IPS-11a (cell line): ENCODE results near the gene PTPRD.

Experiments used
- H3K4me3 ChIP-seq: one replicate; pipeline ENCODE4 v1.5.1; 2013; ENCODE audit warnings: low read depth, low read length, control low read depth

The PTPRD gene

DNA sequence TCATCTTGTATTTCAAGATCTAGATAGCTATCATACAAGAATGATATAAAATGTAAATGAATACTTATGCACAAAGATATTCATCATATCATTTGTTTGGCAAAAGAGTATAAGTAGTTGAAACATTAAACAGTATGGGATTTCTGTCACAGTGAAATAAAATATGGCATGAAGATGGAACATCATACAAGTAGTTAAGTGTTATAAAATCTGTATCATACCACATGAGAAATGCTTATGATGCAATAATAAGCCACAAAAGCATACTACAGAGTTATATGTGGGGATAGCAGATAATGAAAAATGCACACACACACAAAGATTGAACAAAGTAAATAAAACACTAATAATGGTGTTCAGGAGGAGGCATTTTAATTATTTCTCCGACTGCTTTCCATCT is 1975.2 kb downstream of the PTPRD start:
- H3K4me3 ChIP-seq = no peak overlapping the region

- H3K4me3 ChIP-seq = no peak overlapping the region
Observed at GRCh38 chr9:8633784-8634183, 1979.0 kb downstream of the PTPRD start.

DNA sequence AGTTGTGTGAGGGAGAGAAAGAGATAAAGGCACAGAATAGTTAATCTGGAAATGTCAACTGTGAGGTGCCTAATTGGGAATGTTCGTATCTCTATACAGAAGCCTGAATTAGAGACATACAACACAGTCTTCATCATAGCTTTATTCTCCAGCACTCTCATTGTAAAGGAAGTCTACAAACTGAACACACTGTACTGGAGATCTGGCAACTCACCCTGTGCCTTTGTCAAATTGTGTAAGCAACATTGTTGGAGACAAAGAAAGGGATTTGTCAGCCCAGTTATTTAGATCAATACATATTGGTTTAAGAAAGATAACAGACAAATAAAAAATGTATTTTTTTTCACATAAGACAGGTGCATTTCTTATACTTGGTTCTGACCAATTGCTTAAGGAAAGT is 1980.3 kb downstream of the PTPRD start:
- no peak overlapping the region for H3K4me3 ChIP-seq

DNA sequence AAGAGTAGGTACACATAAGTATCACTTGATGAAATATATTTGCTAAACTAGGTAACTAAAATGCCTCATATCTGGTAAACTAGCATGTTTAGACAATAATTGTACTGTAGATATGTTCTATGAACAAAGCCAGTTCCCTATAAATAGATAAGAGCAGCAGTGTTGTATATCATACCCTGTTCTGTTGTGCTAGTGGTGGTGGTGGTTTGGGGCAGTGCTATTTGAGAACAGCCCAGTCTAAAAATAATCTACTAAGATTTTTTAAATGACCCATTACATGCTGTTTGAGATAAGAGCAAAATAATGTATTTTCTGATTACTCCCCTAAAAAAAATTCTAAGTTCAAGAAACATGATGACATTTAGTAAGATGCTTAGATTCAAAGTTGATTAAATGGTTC is 1984.0 kb downstream of the PTPRD start:
- no peak overlapping the region for H3K4me3 ChIP-seq

DNA sequence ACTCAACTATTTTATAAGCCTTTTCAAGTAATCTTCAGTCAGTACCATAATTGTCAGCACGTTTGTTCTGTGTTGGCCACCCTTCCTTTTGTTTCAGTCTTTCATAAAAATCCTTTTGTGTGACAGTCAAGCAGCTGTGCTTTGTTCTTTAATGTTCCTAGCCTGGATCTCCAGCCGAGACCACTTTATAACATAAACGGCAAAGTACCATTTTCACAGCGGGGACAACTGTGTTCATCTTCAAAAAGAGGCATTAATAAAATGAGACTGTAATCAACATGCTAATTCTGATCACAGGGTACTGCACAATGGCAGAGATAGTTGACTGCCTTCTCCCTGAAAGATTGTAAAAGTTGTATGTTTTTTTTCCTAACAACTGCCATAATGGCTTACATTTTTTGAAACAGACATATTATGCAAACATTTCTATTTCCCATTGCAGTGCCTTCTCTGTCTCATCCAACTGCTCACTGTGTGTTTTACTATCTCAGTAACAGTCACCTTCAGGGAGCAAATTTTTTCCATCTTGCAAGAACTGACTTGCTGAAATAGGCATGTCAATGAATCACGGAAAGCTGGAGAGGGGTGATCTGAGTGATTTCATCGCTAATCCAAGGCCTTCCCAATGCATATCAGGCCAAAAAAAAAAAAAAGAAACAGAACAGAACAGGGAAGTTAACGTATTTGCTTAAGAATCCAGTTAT is 1984.7 kb downstream of the PTPRD start:
- H3K4me3 ChIP-seq = no peak overlapping the region

DNA sequence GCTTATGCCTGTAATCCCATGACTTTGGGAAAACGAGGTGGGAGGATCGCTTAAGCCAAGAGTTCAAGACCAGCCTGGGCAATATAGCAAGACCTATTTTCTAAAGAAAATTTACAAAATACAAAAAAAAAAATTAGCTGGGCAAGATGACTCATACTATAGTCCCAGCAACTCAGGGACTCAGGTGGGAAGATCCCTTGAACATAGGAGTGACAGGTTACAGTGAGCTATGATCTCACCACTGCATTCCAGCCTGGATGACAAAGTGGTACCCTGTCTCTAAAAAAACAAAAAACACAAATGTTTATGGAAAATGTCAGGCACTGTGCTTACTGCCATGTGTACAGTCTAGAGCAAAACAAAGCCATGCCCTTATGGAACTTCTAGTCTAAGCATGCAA is 1989.9 kb downstream of the PTPRD start:
- no peak overlapping the region for H3K4me3 ChIP-seq

GRCh38 chr9:8622222-8622802 is 1990.5 kb downstream of the PTPRD start:
- H3K4me3 ChIP-seq = no peak overlapping the region

- H3K4me3 ChIP-seq = no peak overlapping the region
Observed at GRCh38 chr9:8621416-8621815, 1991.4 kb downstream of the PTPRD start.

- H3K4me3 ChIP-seq = no peak overlapping the region
Observed at GRCh38 chr9:8616414-8616813, 1996.4 kb downstream of the PTPRD start.

DNA sequence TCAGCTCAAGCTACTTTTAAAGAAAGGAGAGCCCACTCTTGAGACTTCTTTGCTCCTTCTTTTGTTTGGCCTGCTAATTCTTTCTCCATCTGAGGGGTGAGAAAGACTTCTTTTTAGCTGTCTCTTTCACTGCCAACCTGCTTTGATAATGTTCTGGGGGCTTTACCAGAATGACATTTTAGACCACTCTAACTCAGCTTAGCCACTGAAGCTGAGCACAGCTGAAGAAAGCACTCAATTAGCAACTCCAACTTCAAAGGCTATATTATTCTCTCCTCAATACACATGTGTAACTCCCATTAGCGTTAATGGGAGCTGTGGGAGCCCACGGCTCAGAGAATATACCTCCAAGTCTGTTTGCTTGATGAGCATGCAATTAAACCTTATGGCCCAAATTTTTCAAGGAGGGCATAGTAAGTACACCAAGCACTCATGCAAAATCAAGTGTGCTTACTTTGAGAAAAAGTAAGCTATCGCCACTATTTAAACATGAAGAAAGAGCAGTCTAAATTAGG is 1997.8 kb downstream of the PTPRD start:
- no peak overlapping the region for H3K4me3 ChIP-seq

DNA sequence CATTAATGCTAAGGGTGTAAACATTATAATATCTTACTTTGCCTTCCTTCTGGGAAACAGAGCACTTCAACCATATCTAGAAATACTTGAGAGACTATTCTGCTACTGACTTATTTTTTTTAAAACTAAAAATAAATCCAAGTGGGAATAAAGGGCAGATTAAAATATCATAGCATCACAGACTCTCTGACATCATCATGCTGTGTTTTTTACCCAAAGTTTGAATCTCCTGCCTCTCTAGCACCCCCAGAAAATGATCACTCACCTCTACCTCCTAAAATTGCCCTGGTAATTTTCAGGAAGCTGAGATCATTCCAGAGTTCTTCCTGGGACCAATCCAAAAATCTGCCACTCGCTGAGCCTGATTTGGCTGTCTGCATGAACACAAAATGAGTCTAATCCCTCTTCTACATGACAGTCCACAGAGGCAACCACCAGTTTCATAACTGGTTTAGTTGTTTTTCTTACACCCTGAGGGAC is 1999.4 kb downstream of the PTPRD start:
- no peak overlapping the region for H3K4me3 ChIP-seq

- no peak overlapping the region for H3K4me3 ChIP-seq
Observed at GRCh38 chr9:8611153-8611552, 2001.6 kb downstream of the PTPRD start.

- H3K4me3 ChIP-seq = no peak overlapping the region
Observed at GRCh38 chr9:8610256-8610655, 2002.5 kb downstream of the PTPRD start.

- H3K4me3 ChIP-seq = no peak overlapping the region
Observed at GRCh38 chr9:8605096-8605495, 2007.7 kb downstream of the PTPRD start.

DNA sequence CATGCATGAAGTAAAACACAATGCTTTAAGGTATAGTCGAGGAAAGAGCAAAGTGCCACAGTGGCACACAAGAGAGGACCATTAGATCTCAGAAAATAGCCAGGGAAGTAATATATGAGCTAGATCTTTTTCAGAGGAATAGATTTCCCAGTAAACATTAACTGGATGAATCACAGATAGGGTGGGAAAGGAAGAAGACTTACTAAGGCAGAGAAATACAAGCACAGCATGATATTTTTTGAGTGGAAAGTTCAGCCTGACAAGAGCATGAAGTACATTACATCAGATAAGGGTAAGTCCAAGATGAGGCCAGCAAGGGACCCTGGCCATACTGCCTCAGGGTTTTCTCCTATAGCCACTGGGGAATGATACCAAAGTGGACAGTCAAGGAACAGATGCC is 2008.6 kb downstream of the PTPRD start:
- H3K4me3 ChIP-seq = no peak overlapping the region

GRCh38 chr9:8600914-8601680 is 2011.7 kb downstream of the PTPRD start:
- H3K4me3 ChIP-seq = no peak overlapping the region

GRCh38 chr9:8599937-8600336 is 2012.9 kb downstream of the PTPRD start:
- H3K4me3 ChIP-seq = no peak overlapping the region

GRCh38 chr9:8589476-8589875 is 2023.3 kb downstream of the PTPRD start:
- no peak overlapping the region for H3K4me3 ChIP-seq

DNA sequence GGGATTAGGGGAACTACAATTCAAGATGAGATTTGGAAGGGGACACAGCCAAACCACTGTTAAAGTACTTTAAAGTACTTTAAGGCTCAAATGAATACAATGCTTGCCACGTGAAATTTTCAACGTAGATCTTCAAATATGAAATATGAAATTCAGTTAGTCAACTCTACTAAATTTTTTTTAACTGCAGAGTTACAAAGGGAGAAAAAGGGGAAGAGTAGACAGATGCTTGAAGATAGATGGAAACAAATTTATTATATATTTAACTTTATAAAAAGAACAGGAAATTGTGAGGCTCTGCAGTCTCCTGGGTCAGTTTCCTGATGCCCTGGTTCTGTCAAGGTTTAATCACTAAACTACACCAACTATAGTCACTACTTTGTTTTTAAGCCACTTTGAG is 2027.8 kb downstream of the PTPRD start:
- H3K4me3 ChIP-seq = no peak overlapping the region

DNA sequence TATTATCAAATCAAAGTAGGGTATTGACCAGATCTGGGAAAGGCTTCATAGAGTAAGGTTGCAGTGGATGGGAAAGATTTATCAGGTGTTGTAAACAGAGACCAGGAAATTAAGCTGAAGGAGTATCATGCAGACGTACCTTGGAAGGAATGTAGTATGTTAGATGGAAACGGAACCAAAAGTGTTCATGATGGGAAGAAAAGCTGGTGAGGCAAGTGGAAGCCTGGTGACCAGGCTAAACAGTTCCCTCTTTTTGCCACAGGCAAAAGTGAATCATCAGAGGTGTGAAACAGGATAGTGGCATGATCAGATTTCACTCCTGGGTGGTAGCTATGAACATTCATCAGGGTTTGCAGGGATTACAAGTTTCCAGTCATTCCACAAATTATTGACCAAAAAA is 2033.1 kb downstream of the PTPRD start:
- no peak overlapping the region for H3K4me3 ChIP-seq

DNA sequence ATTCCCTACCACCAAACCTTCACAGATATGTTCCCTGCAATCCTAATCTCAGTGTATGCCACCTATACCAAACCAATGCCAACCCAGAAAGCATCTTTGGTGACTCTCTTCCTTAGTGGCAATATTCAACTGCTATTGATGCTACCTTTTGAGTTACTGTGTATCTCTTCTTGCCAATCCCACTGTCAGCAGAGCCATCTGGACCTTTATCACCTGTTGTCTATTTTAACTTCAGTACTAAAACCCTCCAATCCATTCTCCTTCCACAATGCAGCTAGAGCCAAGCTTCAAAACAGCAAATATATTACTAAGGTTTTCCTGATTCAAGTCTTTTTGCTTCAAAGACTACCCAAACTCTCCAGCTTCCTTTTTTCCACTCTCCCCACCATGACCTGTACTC is 2036.1 kb downstream of the PTPRD start:
- H3K4me3 ChIP-seq = no peak overlapping the region

DNA sequence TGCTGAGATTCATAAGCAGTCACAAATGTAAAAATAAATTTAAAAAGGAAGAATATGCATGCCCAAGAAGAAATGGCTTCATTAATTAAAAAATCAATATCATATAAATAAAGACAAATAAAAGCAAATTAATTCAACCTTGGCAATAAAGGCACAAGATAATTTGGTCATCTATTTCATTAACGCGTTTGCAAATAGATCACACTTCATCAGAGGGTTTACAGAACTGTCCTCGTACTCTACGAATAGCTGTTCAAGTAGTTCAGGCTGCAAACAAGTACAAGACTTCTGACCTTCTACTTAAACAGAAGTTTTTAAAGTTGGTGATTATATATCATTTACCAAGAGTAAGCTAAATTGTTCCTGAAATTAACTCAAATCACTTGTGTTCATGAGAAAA is 2038.0 kb downstream of the PTPRD start:
- no peak overlapping the region for H3K4me3 ChIP-seq
